HCT116 (cell line): ENCODE results near the gene HIC1.

Experiments
- CBX3 ChIP-seq: IDR thresholded peaks from 2 replicates; pipeline ENCODE4 v1.6.1; 2012; ENCODE audit warnings: low read depth
- CEBPB ChIP-seq: IDR thresholded peaks from 2 replicates; pipeline ENCODE4 v1.6.1; 2012; ENCODE audit warnings: low read depth
- CTCF ChIP-seq, 3 experiments: fragments of 200-600 bp in 1 of 3; sonication (generic) in 1 of 3; IDR thresholded peaks in 2 of 3; conservative IDR thresholded peaks in 1 of 3; 2 replicates each; pipeline ENCODE4 v1.5.1; 2012 to 2017; ENCODE audit warnings: low read depth in 2 of 3, low read length in 2 of 3, antibody characterized with exemption in 1 of 3, borderline replicate concordance in 1 of 3, control low read depth in 1 of 3, mild to moderate bottlenecking in 1 of 3, mixed read lengths in 1 of 3, mixed run types in 1 of 3, moderate library complexity in 1 of 3; ENCODE audit not compliant: insufficient read depth in 1 of 3
- EZH2 ChIP-seq: fragments of 200-600 bp; sonication (generic); IDR thresholded peaks from 2 replicates; pipeline ENCODE4 v1.6.1; 2017; ENCODE audit warnings: antibody characterized with exemption, mixed run types
- POLR2AphosphoS5 ChIP-seq: IDR thresholded peaks from 2 replicates; pipeline ENCODE4 v1.6.1; 2011; ENCODE audit warnings: mild to moderate bottlenecking, low read depth, low read length, moderate library complexity
- RAD21 ChIP-seq: IDR thresholded peaks from 2 replicates; pipeline ENCODE4 v1.6.1; 2012; ENCODE audit warnings: low read depth, mild to moderate bottlenecking
- SIN3A ChIP-seq: IDR thresholded peaks from 2 replicates; pipeline ENCODE4 v1.6.1; 2012; ENCODE audit warnings: low read depth
- ZFX ChIP-seq: fragments of 450-650 bp; IDR thresholded peaks from 2 replicates; pipeline ENCODE4 v1.6.1; 2017

GRCh38 chr17:2018716-2019510, 36.0 kb upstream of the HIC1 start:
- TF ChIP-seq RAD21, result no peak
- no peak for TF ChIP-seq CTCF (IDR thresholded peaks at IDR 0.05 in 2 of 3, conservative IDR thresholded peaks at IDR 0.05 in 1 of 3; ENCODE audit: borderline replicate concordance in 1 of 3, insufficient read depth in 1 of 3, low read depth in 2 of 3, low read length in 2 of 3)
- no peak for TF ChIP-seq CEBPB
- no peak for TF ChIP-seq CBX3
- no peak for TF ChIP-seq EZH2
- no peak for TF ChIP-seq SIN3A
- TF ChIP-seq ZFX, result no peak
- TF ChIP-seq POLR2AphosphoS5, result no peak
